G401 (cell line): ENCODE measurements around the gene BCKDHB. TPM values are rescaled to one million over a fixed set of nuclear protein-coding genes. Genes with fewer than 3 reads are reported as not detected.
A peak's percentile ranks its signal among the peaks of the same experiment; 100 is the strongest.
"Not testable (repeated sequence)": the region's sequence is repeated elsewhere in the genome, so short reads cannot be mapped to it uniquely, and the experiment has no call there.

Experiments
- DNase-seq: peaks from one replicate; pipeline ENCODE4 v3.0.0-alpha.2; 2015; ENCODE audit warnings: low spot score
- in situ Hi-C: cut with HindIII; loops from 2 replicates; pipeline ENCODE4 v1.10.0; 2016; ENCODE audit warnings: low sequenced_read_pairs, mixed read lengths
- total RNA-seq: library from RNA; depleted of rRNA; stranded (reverse); fragments of >200 nt; shearing (Covaris generic); gene quantifications from 2 replicates; pipeline ENCODE4 v1.2.3, GENCODE V29; 2014

Gene BCKDHB
- total RNA-seq, 1 experiment from 2014 or later: 46.5 TPM

DNA sequence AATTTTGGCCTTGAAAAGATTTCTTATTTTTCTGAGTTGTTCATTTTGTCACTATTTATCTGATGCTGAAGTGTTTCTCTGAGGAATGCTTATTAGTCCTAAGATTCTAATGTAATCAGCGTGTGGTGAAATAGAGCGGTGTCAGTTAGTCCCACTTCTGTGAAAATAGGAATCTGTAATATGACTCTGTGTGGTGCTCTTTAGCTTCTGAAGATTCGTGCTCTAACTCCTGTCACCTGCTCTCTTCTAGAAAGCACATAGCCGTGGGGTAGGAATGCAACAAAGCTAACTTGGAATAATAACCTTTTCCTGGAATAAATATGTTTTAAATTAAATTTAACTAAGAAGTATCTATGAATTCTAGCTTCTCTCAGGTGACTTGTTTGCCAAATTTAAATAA, 90.4 kb downstream of the BCKDHB start:
- in situ Hi-C loops: no loop called here
- peak; percentile 34 for DNase-seq

DNA sequence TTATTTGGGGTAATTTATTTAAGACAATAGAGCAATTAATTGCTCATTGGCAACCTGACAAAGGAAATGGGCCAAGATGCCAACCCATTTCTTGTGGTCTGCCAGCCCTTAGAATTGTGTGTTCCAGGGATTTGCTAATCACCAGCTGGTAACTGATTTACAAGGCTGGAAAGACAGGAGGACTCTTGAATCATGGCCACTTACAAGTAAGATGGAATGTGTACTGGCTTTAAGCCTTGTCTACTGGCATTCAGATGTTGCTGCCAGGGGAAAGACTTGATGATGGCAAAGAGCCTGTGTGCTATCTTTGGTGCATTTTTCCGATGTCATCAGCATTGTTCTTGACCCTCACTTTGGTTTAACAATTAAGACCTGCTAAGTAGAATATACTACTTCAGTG, 91.0 kb downstream of the BCKDHB start:
- in situ Hi-C loops: no loop called here
- DNase-seq: peak; percentile 76

DNA sequence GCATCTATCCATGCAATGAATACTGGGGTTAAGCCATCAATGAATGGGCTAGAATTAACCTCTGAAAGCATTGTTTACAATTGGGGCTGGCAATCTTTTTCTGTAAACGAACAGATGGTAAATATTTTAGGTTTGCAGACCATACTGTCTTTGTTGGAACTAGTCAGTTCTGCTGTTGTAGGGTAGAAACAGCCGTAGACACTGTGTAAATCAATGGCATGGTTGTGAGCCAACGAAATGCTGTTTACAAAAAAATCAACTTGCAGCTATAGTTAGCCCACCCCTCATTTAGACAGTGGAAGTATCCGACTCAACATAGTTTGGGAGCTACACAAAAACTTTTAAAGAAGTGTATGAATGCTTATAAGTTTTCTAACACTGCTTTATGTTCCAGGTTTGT, 91.5 kb downstream of the BCKDHB start:
- in situ Hi-C loops: no loop called here

DNA sequence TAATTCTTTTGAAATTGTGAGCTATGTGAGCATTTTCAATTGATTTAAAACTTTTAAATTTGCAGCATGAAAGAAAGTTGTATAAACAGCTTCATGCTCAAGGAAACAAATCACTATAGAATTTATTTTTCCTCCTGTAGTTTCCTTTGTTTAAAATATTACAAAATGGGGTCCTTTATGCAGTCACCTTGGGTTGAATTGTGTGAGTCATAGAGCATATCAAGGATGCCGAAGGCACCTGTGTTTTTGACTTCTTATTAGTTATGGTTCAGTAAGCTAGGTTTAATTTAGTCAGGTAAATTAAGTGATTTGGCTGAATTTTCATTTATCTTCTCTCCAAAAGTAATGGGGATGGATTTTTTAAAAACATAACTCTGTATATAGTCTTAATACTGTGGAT, 96.8 kb downstream of the BCKDHB start:
- no peak for DNase-seq
- in situ Hi-C loops: no loop called here

More for the DNA sequence above, 91.5 kb downstream of the BCKDHB start:
- DNase-seq: no peak

DNA sequence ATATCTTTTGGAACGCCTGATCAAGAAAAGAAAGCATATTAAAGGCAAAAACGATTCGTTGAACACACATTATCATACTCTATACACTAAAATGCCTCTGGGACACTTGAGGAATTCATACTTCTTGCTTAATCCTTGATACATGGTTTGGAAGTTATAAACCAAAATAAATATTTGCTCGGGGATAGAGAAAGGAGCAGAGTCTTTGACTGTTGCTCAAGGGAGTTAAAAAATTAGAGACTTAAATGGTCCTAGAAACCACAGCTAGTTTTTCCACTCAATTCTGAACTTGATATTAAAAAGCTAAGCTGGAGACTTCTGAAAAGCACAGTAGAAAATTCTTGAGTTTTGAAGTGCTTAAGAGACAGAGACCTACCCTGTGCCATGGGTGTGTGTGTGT, 98.9 kb downstream of the BCKDHB start:
- DNase-seq: no peak
- in situ Hi-C loops: no loop called here

DNA sequence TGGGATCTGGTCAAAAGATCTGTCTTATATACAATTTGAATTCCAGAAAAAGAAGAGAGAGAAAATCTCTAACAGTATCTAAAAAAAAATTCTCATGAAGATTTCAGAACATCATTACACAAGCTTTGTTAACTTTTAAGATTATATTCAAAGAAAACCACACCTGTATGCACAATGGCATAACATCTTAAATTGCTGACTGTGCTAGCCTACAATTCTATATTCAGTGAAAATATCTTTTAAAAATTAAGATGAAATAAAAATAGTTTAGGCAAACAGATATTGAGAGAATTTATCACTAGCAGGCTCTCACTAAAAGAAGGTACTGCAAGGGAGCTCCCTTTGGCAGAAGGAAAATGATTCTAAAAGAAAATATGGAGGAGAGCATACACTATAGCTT, 100.3 kb downstream of the BCKDHB start:
- in situ Hi-C loops: no loop called here

DNA sequence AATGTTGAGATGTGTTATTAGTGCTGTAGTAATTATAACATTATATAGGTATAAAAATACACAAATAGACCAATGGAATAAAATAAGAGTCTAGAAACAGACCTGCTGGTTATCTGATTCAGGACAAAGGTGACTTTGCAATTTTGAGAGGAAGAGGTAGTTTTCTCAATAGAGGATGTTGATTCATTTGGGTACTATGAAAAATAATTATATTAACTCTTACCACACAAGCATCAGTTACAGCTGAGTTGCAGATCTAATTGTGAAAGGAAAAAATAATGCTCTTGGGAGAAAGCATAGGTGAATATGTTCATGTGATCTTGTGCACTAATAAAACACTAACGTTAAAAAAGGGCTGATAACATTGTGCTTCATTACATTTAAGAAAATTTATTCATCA, 103.0 kb downstream of the BCKDHB start:
- in situ Hi-C loops: no loop called here

More for the DNA sequence above, 100.3 kb downstream of the BCKDHB start:
- no peak for DNase-seq

DNA sequence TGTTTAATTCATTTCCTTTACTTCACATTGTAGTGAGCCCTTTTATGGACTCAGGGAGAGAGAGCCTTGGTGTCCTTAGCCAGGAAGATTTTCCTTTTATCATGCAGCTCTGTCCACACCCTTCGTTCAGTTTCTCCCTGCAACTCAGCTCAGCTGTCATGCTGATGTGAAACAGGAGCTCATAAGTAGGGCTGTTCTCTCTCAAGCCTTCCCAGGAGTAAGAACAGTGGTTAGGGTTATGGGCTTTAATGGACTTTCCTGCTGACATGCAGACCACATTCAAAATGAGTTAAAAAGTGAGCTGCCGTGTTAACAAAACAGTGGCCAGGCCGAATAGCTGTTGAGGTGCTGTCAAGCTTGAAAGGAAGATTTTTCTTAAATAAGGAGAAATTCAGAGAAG, 104.1 kb downstream of the BCKDHB start:
- in situ Hi-C loops: no loop called here
- no peak for DNase-seq

More for the DNA sequence above, 103.0 kb downstream of the BCKDHB start:
- no peak for DNase-seq

DNA sequence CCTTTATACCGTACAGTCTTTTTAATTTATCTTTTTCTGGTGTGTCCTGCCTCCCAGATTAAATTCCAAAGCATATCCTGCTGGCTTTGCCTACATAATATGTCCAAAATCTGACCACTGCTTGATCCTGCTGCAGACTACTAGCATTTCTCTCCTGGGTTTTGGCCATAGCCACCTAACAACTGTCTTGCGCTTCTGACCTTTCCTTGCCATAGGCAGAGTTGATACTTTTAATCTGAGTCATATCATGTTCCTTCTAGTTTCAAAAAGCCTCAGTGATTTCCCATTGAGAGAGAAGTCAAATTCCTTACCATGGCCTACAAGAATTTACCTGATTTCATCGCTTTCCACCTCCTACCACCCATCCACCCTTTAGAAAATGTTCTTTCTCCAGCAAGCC, 104.8 kb downstream of the BCKDHB start:
- no peak for DNase-seq
- in situ Hi-C loops: no loop called here

DNA sequence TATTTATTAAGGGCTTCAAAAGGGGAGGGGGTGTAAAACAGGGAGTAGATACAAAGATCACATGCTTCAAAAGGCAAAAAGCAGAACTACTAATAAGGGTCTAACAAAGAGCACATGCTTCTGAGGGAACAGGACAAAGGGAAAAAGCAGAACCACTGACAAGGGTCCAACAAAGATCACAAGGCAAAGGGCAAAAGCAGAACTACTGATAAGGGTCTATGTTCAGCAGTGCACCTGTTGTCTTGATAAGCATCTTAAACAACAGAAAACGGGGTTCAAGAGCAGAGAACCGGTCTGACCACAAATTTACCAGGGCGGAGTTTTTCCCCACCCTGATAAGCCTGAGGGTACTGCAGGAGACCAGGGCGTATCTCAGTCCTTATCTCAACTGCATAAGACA, 105.4 kb downstream of the BCKDHB start:
- DNase-seq, in situ Hi-C loops: not testable (repeated sequence)

DNA sequence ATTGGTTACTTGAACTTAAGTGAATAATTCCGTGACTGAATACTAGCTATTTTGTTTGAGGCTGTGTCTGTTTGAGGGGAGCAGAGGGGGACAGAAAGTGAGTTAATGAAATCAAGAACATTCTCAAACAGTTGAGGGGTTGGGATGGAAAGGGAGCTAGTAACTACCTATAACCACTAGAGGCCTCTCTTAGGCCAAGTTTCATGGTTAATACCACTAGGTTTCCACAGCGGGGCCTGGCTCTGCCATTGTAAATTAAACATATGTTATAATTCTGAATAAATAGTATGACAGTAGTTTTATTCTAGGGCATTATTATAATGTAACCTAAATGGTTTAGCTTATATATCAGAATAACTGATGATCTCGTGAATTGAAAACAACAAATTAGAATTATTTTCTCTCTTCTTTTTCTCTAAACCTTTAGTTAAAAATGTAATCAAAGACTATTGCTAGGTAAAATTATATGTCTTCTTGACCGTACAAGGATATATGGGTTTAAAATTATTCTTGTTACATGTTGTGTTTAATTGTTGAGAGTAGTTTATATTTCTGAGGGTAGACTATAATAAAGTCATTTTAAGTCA, 108.1 kb downstream of the BCKDHB start:
- DNase-seq: peak; percentile 72
- in situ Hi-C loops: no loop called here

DNA sequence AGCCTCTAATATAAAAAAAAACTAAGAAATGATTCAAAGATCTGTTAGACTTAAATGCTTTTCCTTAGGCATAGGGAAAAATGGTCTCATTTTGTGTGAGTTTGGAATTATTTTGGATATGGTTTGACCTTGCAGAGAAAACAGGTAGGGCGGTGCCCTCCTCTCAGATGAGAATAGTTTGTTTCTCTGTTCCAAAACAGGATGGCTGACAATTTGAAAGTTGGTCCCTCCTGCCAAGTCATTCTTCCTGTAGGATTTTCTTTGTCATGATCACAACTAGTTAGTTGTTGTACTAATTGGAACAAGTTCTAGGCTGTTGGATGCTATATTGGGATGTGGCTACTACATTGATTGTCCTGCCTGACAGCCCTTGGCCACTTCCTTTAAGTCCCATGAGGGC, 108.6 kb downstream of the BCKDHB start:
- in situ Hi-C loops: no loop called here
- DNase-seq: no peak

DNA sequence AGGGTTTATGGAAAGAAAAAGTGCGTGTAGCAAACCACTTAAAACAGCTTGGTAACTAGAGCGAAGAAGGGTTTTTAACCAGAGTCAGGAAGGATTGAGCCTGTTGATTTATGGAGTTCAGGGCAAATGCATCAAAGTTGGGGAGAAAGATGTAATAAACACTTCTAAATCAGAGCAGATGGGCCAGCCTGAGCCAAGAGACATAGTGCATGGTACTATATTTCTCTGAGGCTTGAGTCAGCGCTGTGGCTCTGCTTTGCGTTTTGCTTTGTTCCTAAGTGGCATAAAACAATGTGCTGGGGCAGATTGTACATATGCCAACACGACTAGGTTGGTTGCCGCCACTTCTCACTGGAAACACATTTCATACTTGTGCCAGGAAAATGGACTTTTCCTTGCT, 111.3 kb downstream of the BCKDHB start:
- DNase-seq: no peak
- in situ Hi-C loops: no loop called here

DNA sequence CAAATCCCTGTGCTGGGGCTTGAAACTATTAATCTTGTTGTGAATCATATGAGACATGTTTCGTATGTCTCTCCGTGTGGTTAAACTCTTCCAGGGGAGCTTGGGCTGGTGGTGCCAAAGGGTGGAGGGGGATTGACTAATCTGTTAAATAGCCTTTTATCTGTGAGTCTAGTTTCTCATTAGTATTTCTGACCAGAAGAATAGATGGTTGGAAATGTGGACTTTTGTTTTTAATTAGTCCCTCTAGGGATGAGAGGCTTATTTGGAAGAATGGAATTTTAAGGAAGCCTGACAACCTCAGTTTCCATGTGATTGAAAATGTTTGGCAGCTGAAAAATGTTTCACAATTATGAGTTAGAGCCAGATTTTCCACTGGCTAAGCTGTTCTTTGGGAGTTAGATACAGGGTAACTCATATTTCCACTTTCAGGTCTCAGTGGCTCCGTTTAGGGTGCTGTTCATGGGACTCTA, 117.3 kb downstream of the BCKDHB start:
- DNase-seq: no peak
- in situ Hi-C loops: no loop called here

DNA sequence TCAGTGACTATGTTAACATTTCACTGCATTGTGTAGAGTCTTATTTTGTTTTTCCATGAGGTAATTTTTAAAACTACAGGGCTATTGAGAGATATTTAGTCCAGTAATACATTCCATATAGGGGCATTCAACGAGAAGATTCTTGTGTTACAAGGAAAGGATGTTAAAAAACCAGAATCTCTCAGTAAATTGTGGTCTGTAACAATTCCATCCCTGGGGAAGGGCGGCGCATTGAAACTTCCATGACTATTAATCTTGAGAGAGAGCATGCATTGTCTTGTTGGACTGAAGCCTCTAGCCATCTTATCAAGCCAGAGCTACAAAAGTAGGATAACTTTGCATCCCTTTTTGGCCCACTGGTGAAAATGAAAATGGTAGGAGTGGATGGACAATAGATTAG, 119.7 kb downstream of the BCKDHB start:
- no peak for DNase-seq
- in situ Hi-C loops: no loop called here

DNA sequence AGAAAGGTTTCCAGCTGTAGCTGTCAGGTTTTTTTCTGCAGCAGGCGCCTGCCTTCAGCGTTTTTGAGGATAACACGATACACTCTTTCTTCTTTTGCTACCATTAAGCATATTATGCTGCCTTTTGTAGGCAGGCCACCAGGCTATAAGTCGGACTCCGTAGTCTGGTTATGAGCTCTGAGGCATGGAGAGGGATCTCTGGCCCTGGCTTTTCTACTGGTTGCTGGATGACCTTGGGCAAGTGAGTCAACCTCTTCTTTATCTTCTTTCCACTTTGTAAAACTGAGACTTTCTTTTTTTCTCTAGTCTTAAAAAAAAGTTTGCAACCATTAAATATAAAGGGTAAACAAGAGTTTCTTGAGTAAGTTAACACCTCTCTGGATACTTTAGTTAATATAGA, 120.2 kb downstream of the BCKDHB start:
- no peak for DNase-seq
- in situ Hi-C loops: no loop called here

DNA sequence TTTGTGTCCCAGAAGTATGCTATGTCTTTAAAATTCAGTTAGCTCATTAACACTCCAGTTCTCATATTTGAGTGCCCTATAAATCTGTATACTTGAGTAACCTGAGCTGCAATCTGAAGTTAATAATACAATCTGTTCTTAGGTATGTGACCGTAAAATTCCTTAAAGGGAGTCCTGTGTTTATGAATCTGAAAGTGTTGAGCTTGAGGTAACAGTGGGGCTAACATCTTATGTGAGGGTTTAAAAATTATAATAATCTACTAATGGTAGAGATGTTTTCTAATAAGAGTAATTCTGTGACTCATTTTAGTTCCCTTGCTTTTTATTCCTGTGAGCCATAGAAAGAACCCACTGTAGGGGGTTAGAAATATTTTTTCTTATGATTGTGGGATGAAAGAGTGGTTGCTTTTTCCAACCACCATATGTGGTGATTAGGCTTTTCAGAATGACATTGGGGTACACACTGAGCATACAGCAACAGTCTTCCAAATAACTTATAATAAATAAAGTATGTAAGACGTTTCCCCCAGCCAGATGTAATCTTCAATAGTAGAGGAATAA, 121.2 kb downstream of the BCKDHB start:
- in situ Hi-C loops: no loop called here
- DNase-seq: no peak

DNA sequence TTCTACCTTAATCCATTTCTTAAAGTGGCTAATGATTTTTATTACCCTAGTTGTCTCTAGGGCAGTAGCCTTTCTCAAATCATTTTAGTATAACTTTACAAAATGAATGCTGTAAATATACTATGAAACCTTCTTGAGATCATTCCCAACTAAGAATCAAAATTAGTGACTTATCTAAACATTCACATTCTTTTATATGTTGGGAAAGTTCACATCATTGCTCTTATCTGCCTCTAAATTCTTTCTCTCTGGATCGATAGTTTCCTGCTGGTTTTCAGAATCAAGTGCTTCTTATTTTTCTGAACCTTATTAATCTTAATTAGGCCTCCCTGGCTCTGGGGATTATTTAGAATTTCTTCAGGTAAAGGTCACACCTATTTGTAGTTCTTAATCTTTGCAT, 126.8 kb downstream of the BCKDHB start:
- in situ Hi-C loops: no loop called here

DNA sequence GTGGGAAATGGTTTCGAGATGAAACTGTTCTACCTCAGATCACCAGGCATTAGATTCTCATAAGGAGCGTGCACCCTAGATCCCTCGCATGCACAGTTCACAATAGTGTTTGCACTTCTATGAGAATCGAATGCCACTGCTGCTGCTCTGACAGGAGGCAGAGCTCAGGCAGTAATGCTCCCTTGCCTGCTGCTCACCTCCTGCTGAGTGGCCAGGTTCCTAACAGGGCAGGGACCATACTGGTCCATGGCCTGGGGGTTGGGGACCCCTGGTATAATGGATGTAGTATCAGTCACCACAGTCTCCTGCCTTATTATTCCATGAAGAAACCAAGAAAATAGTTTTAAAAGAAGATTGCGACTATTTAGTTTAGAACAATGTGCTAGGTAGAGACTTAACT, 127.5 kb downstream of the BCKDHB start:
- no peak for DNase-seq
- in situ Hi-C loops: no loop called here

More for the DNA sequence above, 126.8 kb downstream of the BCKDHB start:
- DNase-seq: no peak

DNA sequence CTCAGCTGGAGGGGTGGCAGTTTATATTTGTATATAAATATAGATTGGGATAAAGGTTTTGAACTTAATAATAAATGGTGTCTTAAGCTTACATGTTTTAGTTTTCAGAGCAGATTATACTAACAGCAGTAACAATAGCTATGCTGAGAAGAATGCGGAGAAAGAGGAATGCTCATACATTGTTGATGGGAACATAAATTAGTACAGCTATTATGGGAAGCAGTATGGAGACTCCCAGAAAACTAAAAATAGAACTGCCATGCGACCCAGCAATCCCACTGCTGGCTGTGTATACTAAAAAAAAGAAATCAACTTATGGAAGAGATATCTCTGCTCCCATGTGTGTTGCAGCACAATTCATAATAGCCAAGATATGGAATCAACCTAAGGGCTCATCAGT, 127.9 kb downstream of the BCKDHB start:
- no peak for DNase-seq
- in situ Hi-C loops: no loop called here

DNA sequence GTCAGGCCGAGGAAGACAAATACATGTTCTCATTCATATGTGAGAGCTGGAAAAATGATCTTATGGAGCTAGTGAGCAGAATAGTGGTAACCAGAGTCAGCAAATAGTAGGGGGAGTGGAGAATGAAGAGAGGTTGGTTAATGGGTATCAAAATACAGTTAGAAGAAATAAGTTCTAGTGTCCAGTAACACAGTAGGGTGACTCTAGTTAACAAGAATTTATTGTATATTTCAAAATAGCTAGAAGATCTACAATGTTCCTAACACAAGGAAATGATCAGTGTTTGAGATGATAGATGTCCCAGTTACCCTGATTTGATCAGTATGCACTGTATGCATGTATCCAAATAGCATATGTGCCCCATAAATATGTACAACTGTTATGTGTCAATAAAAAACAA, 128.4 kb downstream of the BCKDHB start:
- no peak for DNase-seq
- in situ Hi-C loops: no loop called here
